PC-9 (cell line): ENCODE data around the gene BICRAL.

Source experiments
- EZH2 ChIP-seq: fragments of 200-600 bp; sonication (generic); IDR thresholded peaks from 2 replicates; pipeline ENCODE4 v1.8.0; 2017; ENCODE audit warnings: antibody characterized with exemption, low read depth
- TF ChIP-seq, protein P1 (sequence below): fragments of 200-600 bp; sonication (generic); conservative IDR thresholded peaks from 2 replicates; pipeline ENCODE4 v1.6.1; 2017; ENCODE audit warnings: mixed run types, antibody characterized with exemption, mild to moderate bottlenecking, moderate library complexity

DNA sequence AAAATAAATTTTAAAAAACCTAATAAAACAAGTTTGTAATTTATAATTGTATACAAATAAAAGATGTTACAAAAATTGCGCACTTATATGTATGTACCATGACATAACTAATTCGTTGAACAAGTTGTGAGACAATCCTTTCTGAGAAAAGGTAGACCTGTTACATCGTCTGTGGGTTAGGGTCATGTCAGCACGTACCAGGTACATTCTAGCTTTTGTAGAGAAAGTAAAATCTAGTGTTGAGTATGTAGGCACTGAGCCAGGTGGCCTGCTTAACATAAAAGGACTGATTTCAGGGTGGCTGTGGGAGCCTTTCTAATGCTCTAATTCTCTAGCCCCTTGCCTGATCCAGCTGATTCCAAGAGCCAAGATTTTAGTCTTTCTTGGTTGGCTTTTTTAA, 108.0 kb downstream of the BICRAL start:
- TF ChIP-seq, protein P1, sequence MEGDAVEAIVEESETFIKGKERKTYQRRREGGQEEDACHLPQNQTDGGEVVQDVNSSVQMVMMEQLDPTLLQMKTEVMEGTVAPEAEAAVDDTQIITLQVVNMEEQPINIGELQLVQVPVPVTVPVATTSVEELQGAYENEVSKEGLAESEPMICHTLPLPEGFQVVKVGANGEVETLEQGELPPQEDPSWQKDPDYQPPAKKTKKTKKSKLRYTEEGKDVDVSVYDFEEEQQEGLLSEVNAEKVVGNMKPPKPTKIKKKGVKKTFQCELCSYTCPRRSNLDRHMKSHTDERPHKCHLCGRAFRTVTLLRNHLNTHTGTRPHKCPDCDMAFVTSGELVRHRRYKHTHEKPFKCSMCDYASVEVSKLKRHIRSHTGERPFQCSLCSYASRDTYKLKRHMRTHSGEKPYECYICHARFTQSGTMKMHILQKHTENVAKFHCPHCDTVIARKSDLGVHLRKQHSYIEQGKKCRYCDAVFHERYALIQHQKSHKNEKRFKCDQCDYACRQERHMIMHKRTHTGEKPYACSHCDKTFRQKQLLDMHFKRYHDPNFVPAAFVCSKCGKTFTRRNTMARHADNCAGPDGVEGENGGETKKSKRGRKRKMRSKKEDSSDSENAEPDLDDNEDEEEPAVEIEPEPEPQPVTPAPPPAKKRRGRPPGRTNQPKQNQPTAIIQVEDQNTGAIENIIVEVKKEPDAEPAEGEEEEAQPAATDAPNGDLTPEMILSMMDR, result no peak
- TF ChIP-seq EZH2, result no peak
